Activated CD4-positive, alpha-beta T cell treated with anti-CD3 and anti-CD28 coated beads, Interleukin-10, Interleukin-2, amounts not matched to agents 100 ng/mL and 50 ng/mL, durations not matched to agents 16 hours and 8 hours (primary cell): ENCODE results near the gene PEX5L.
"Not testable (repeated sequence)": the region's sequence is repeated elsewhere in the genome, so short reads cannot be mapped to it uniquely, and the experiment has no call there.

Experiments
- DNase-seq: peaks from one replicate; pipeline ENCODE4 v3.0.0-alpha.2; 2020

Gene PEX5L

GRCh38 chr3:180008318-180008717 is 28.4 kb downstream of the PEX5L start:
- DNase-seq: not testable (repeated sequence)

DNA sequence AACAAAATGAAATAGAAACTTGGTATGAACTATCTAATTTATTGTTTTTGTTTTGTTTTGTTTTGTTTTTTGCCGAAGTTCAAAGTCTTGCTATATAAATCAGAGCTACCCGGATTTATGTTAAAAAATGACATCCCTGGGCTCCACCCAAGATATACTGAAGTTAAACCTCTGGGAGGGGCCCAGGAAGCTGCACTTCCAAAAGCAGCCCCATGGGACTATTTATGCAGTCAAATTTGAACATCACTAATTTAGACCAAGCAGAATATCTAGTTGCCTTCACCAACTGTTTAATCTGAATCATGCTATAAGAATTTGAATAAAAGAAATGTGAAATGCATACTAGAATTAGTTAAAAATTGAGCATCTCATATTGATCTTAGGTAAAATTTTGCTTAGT is 32.2 kb downstream of the PEX5L start:
- no peak for DNase-seq

DNA sequence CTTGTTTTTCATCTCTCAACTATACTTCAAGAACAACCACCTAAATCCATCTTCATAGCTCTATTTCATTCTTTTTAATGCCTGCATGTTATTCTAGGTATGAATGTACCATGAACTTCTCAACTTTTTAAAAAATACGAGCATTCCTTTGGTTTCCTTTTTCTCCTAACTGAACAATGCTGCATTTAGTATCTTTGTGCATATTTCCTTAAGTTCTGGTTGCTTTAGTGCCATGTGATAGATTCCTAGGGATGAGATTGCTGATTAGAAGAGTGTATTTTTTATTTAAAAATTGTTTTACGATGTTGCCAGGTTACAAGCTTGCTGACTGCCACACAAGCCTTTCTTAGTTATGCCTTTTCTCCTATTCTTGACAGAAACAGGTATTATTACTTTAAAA is 34.7 kb downstream of the PEX5L start:
- no peak for DNase-seq

DNA sequence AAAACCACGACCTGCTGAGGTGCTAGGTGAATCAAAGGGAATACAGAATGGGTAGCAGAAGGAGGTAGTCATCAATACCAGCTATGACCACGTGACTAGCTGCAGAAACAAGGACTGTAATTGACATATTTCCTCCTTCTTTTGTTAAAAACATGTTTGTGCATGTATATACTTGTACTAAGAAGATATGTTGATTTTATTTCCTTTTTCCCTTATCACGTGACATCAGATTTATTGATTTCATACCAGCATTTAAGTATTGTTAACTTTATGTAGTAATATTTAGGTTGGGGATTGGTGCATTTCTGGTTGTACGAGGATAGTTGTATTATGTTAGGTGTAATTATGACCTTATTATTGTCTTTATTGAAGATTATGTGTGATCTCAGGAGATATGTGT is 36.2 kb downstream of the PEX5L start:
- no peak for DNase-seq

DNA sequence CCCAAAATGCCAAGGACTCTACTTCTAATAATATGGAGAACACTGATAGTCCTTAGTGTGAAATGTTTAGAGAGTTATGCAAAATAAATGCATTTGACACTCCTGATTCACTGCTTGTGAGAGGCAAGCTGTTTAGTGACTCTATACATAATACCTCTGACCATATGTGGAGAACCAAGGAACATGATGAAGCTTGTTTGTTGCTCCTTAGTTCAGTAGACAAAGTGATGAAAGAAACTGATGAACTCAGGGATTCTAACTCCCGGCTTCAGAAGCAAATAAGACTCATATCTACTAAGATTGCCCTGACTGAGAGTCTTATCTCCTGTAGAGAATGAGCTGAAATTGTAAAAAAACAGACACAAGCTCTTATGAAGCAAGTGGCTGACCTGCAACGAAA is 41.3 kb downstream of the PEX5L start:
- DNase-seq: no peak

DNA sequence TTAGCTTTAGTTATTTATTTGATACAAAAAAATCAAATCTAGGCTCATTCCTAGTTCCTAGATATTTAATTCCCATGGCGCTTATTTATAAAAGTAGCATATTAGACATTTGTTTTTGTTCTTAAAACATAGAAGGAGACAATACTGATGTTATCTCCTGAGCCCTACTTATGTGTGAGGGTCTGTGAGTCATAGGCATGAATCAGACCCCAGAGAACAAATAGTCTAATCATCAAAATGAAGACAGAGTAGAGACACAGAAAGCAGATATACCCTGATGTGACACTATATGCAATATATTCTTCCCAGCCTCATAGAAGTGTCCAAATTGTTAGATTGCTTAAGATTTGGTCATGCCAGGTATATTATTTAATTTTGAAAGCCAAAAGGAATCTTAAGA is 44.9 kb downstream of the PEX5L start:
- no peak for DNase-seq

DNA sequence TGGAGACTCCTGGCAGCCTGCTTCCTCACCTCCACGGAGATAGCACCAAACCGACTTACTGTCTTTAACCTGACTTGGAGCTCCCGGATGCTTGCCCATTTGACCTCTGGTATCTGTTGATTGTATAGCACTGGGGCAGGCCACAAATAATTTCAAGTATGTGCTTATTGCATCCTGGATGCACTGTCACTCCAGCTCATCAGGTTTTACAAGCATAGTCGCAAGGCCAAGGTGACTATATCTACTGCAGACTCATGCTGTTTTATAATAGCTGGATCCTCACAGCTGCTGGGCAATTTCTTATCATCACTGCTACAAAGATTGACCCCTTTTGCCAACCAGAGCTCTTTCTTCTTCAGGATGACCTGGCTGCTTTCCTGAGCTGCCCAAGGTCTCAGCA is 45.6 kb downstream of the PEX5L start:
- no peak for DNase-seq

- no peak for DNase-seq
These were observed 55.1 kb downstream of the PEX5L start for GRCh38 chr3:179981646-179982045.

DNA sequence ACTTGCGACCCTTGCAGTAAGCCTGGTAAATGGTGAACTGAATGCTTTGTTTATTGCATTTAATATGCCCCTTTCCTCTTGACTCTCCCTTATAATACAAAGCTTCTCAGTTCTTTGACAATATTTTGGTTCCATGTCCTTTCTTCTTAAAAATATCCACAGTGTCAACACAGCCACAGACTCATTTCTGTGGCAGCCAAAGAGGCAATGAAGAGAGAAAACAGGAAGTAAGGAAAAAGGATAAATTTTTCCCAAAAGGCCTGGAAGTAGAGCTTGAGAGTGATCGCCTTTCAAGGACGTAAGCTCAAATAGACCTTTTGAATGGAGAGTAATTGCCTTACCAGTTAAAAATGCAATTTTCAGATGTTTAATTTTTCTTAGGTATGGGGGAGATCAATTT is 59.4 kb downstream of the PEX5L start:
- no peak for DNase-seq

DNA sequence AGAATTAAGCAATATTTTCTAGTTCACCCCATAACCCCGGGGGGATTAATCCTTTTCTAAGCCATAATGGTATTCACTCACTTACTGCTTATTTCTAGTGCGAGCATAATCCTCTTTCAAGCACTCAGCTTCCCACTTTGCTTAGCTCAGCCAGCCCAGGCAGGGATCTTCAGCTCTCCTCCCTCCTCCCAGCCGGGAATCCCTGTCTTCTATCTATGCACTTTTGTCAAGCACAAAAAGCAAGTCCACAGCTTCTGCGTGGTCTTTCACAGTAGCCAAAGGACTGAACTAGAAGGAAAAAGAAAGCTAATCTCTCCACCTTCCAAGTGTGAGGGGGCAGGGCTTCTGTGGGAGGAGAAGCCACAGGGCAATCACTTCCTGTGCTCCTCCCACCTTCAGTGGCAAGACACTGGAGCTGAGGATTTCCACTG is 62.8 kb downstream of the PEX5L start:
- DNase-seq: peak; percentile 21

DNA sequence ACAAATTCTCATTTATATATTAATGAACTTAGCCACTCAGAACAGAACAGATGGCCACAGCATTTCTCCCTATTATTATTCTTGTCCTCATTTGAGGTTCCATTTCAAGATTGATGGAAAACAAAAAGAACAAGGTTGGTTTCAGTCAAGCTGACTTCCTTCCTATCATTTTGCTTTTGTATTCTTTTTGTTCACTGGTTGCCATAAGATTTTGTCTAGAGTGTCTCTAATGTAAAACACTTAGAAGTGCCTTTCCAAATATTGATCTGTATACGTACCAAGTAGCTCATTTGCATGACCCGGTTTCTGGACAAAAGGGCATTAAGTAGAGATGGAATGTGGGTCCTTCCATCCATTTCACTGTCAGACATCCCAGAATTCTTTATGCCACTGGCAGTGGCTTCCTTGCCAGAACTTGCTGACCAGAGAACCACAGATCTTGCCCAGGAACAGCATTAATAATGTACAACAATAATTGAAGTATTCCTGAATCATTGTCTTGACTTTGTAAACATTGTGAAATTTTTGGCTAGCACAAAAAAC is 63.8 kb downstream of the PEX5L start:
- no peak for DNase-seq

DNA sequence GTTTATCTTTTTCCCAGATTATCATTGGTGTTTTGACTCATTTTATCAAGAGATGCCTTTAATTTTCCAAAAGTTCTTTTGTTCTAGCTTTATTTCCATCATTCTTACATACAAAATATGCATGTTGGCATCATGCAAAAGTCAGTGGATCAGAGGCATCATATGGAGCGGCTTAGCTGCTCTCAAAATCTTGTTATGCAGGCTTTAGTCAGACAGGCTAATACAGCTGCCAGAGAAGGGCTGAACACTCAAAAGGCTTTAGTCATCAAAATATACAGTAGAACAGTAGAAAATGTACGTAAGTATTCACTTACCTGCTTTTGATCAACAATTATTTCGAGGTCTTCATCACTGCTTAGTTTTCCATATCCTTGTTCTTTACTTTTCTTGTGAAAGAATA is 65.5 kb downstream of the PEX5L start:
- DNase-seq: no peak

- DNase-seq: no peak
These were observed 66.0 kb downstream of the PEX5L start for GRCh38 chr3:179970746-179971145.

DNA sequence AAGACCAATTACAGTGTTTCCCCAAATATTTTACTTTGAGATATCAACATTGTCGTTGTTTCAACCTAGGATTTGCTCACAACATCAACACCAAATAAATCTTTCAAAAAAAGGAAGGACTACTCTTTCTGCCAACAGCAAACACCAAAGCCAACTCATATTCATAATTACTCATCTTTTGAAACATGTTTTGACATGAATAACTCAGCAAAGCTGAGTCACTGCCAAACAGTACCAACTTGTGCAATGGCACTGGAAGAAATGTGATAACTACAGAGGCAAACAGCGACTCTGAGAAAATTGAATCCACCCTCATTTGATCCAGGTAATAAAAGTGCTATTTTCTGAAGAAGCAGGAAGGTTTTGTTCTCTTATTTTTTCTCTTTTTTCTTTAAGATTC is 67.2 kb downstream of the PEX5L start:
- peak; percentile 84 for DNase-seq

GRCh38 chr3:179967622-179968021 is 69.1 kb downstream of the PEX5L start:
- DNase-seq: peak; percentile 71

- peak; percentile 54 for DNase-seq
These were observed 71.8 kb downstream of the PEX5L start for GRCh38 chr3:179964890-179965289.

DNA sequence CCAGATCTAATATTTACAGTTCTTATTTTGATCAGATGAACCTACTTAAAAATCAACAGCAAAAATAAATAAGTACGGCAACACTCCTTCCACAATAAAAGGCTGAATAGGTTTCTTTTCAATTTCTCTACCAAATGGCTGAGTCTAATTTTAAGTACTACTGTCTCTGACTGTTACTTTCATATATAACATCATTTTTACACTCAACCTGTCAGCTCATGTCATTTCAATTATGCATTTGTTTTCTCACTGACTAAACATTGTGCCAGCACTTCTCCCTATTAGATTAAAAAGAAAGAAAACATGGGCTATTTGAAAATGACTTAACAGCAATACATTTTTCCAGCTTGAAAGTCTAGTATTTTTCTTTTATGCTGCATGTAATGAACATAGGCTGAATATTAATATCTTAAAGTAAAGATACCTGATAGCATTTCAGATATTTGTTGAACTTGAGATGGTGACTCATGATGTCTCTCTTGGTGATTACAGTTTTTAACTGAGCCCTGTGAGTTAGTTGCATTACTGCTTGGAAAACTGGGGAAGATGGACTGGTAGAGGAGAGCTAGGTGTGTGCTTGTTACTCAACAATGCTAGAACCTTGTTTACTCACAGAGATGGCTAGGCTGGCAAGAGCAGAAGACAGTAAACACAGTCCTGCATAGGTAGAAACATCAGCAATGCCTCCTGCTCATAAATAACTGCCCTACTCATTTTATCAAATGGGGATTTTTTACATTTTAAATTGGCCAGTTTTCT is 73.9 kb downstream of the PEX5L start:
- DNase-seq: no peak

- no peak for DNase-seq
These were observed 75.0 kb downstream of the PEX5L start for GRCh38 chr3:179961703-179962078.

- DNase-seq: peak; percentile 34
These were observed 75.5 kb downstream of the PEX5L start for GRCh38 chr3:179961071-179961702.

DNA sequence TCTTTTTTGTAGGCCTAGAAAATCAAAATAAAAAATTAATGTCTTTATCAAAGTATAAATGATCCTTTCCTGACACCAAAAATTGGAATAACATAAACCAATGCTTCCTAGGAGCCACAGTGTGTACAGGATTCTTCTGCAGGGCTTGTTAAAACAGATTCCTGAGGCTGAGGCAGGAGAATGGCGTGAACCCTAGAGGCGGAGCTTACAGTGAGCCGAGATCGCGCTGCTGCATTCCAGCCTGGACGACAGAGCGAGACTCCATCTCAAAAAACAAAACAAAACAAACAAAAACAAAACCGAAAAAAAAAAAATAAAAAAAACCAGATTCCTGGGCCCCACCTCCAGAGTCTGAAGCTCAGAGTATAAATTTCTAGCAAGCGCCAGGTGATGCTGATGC is 78.0 kb downstream of the PEX5L start:
- no peak for DNase-seq

DNA sequence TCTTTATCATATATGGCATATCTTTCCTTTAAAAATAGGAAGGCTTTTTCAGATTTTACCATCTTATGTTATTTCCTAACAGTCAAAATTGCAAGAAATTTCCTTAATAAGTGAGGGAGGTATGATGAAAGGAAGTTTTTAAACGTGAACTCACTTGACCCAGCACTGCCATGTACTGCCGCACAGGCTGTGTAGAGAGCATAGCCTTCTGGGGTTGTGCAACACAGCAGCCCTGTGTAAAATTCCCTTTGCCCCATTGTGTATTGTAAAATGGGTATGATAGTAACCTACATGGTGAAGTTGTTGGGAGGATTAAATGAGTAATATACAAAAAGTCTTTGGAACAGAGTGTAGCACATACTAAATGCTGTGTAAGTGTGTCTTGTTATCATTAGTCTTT is 78.6 kb downstream of the PEX5L start:
- DNase-seq: no peak

GRCh38 chr3:179957264-179957845 is 79.4 kb downstream of the PEX5L start:
- no peak for DNase-seq

- peak; percentile 82 for DNase-seq
These were observed 80.3 kb downstream of the PEX5L start for GRCh38 chr3:179956416-179956830.

DNA sequence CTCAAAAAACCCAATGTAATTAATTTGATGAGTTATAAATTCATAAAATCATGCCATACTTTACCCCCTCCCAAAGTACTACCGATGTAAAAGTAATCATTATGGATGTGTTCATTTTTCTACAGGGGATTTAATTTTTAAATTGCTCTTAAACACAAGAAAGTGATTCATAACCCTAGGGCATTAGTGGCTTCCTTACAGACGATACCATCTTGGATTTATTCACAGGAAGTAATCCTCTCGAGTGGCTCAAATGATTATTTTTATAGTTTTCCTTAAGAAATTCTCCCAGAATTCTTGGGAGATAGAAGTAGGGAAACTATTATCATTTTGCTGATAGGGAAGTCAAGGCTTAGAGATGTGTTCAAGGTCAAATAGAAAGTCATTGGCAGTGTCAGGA is 80.9 kb downstream of the PEX5L start:
- no peak for DNase-seq
